ENCODE results near the gene ADCY10. TPM values are rescaled to one million over a fixed set of nuclear protein-coding genes. Genes with fewer than 3 reads are reported as not detected.

Gene ADCY10
- total RNA-seq, 1 experiment from 2014 or later: 0.20 TPM

DNA sequence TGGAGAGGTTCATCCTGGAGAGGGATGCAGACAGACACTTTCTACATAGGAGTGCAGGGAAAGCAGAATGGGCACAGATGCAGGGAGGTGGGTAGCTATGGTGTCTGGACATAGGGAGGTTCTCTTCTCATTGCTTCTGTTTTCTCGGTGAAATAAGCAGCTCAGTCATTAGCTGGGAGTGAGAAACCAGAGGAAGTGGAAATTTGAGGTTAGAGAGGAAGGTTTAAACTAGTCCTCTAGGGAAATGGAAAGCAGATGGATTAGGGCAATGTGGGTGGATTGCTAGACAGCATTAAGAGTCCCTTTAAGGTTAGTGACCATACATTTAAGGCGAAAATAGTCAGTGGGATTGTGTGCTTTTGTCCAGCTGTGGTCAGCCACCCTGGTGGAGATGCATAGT lies 152.5 kb downstream of the ADCY10 start:
- Histone ChIP-seq H3K4me1 (ENCODE audit: insufficient read depth, low read length) (peaks cover 5% of the 10 kb centered on the region; the same call in 1 of the 2 replicates), H3K9ac (ENCODE audit: extremely low read depth, insufficient read length, low read length) (no peak overlapping the region), H3K23ac (ENCODE audit: insufficient read length, low read depth, low read length) (no peak overlapping the region), H2BK5ac (ENCODE audit: insufficient read length, low read length) (no peak overlapping the region), H3K18ac (ENCODE audit: insufficient read length, low read depth, low read length) (no peak overlapping the region), H3K56ac (ENCODE audit: insufficient read length, low read depth, low read length) (no peak overlapping the region), H3K14ac (ENCODE audit: insufficient read depth, low read length) (no peak overlapping the region), H4K5ac (ENCODE audit: insufficient read length, low read depth, low read length) (no peak overlapping the region), H4K20me1 (ENCODE audit: control insufficient read depth, insufficient read depth, insufficient read length) (no peaks in the 10 kb centered on the region), H3K79me1 (ENCODE audit: insufficient read depth, low read depth, low read length, poor library complexity, severe bottlenecking) (peaks cover 4% of the 10 kb centered on the region), H4K8ac (replicated peaks; ENCODE audit: insufficient read length, low read depth, low read length) (no peak overlapping the region), H3K9me3 (ENCODE audit: control insufficient read depth, low read depth, low read length) (no peaks in the 10 kb centered on the region), H3K27ac (ENCODE audit: insufficient read length, low read depth, low read length) (no peak overlapping the region), H2AFZ (ENCODE audit: low read length) (no peak overlapping the region), H3K27me3 (ENCODE audit: insufficient read depth, low read length) (no peaks in the 10 kb centered on the region), H2BK120ac (ENCODE audit: low read depth, low read length, poor library complexity, severe bottlenecking) (no peak overlapping the region), H3T11ph (ENCODE audit: low read length) (no peak overlapping the region), H3K23me2 (ENCODE audit: insufficient read length, low read depth, low read length, poor library complexity, severe bottlenecking) (no peaks in the 10 kb centered on the region), H3K79me2 (ENCODE audit: insufficient read depth, low read length) (peaks cover 5% of the 10 kb centered on the region; the same call in 1 of the 2 replicates), H2BK20ac (ENCODE audit: low read depth, low read length, poor library complexity, severe bottlenecking) (no peak overlapping the region), H2BK12ac (ENCODE audit: insufficient read length, low read depth, low read length) (no peak overlapping the region), H3K4ac (ENCODE audit: low read depth, low read length) (no peak overlapping the region), H2AK5ac (ENCODE audit: insufficient read length, low read length) (no peak overlapping the region), H4K91ac (ENCODE audit: insufficient read length, low read depth, low read length) (no peak overlapping the region), H2BK15ac (ENCODE audit: low read depth, low read length) (no peak overlapping the region), H3K4me2 (ENCODE audit: insufficient read depth, insufficient read length, low read length) (no peak overlapping the region)
- Mint-ChIP-seq H3K4me3 (no peak overlapping the region), H3K36me3 (ENCODE audit: insufficient read depth in 1 of 3, low read depth in 3 of 3) (peaks cover 0 to 9% (median 6%) of the 10 kb centered on the region in 3 experiments; a peak in 4 of 7 replicates), H3K9me3 (no peaks in the 10 kb centered on the region), H3K4me1 (peaks cover 15 to 20% of the 10 kb centered on the region in 2 experiments), H3K27me3 (ENCODE audit: low read depth) (peaks cover 2% of the 10 kb centered on the region; the same call in 1 of the 2 replicates), H3K27ac (peak overlapping the region in 1 of 3 experiments; percentile 0; a peak in 2 of 7 replicates)
- TF ChIP-seq, protein P1, sequence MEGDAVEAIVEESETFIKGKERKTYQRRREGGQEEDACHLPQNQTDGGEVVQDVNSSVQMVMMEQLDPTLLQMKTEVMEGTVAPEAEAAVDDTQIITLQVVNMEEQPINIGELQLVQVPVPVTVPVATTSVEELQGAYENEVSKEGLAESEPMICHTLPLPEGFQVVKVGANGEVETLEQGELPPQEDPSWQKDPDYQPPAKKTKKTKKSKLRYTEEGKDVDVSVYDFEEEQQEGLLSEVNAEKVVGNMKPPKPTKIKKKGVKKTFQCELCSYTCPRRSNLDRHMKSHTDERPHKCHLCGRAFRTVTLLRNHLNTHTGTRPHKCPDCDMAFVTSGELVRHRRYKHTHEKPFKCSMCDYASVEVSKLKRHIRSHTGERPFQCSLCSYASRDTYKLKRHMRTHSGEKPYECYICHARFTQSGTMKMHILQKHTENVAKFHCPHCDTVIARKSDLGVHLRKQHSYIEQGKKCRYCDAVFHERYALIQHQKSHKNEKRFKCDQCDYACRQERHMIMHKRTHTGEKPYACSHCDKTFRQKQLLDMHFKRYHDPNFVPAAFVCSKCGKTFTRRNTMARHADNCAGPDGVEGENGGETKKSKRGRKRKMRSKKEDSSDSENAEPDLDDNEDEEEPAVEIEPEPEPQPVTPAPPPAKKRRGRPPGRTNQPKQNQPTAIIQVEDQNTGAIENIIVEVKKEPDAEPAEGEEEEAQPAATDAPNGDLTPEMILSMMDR (conservative IDR thresholded peaks at IDR 0.05): no peak
- DNase-seq: no peak
- no CpG with 5 or more reads among the region's 2 CpGs for WGBS (ENCODE audit: extremely low coverage, insufficient read length, low lambda C conversion rate)

Other genes with a start within 250 kb of the ADCY10 start
- 60.7 and 68.6 TPM in 2 replicates for gene MPZL1, start 192.2 kb downstream of the ADCY10 start, total RNA-seq (2021)
- 15.8 and 16.0 TPM in 2 replicates for gene DCAF6, start 22.5 kb upstream of the ADCY10 start, total RNA-seq (2021)
- 32.9 and 33.8 TPM in 2 replicates for gene MPC2, start 22.9 kb upstream of the ADCY10 start, total RNA-seq (2021)
- gene GPR161, start 222.8 kb upstream of the ADCY10 start, total RNA-seq (2021): 9.9 and 10.6 TPM in 2 replicates

Measured in H9 (cell line).